ENCODE results near the gene CCDC154. TPM values are rescaled to one million over a fixed set of nuclear protein-coding genes. Genes with fewer than 3 reads are reported as not detected.

The CCDC154 gene
- total RNA-seq, 6 experiments from 2014 or later = 0.25 to 1.7 (median 0.79) TPM; not detected in 1

DNA sequence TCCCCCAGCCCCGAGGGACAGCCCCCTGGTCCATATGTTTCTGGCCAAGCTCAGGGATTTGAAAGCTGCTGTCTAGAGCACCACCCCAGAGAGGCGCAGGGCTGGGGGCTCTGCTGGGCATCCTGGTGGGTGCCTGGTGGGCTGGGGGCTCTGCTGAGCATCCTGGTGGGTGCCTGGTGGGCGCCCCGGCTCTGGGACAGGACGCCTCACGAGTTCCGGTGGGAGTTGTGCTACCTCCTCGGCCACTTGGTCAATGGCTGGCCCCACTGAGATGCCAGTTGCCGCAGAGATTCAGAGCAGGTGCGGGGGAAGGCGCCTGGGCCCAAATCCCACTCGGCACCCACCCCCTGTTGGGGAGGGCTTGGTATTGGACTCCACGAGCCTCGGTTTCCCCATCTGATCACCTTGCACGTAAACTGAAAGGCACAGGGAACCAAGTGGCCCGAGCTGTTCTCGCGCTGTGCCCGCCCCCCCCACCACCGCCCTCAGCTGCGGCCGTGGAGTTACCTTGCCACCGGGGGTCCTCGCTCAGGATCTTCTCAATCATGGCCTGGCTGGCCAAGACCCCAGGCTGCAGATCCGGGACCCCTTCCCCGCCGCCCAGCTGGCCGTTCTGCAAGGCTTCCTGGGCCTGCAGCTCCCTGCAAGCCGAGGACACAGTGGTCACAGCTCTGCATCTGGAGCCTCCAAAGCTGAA is 43.1 kb downstream of the CCDC154 start:
- 83% methylated on average over 3 of the region's 29 CpGs for WGBS (ENCODE audit: insufficient coverage, low coverage, low lambda C conversion rate, missing lambda C conversion rate)
- no peaks in the 10 kb centered on the region for H3K9me3 ChIP-seq
- no peak overlapping the region for H3K4me3 ChIP-seq
- H3K36me3 ChIP-seq = peaks cover 0 to 33% (median 5%) of the 10 kb centered on the region in 4 donors
- no peak for ATAC-seq
- no peaks in the 10 kb centered on the region for H3K27me3 ChIP-seq
- intact Hi-C loops (cut with DNase I) = no loop called here
- H3K27ac ChIP-seq = no peak overlapping the region
- TF ChIP-seq, protein P1, sequence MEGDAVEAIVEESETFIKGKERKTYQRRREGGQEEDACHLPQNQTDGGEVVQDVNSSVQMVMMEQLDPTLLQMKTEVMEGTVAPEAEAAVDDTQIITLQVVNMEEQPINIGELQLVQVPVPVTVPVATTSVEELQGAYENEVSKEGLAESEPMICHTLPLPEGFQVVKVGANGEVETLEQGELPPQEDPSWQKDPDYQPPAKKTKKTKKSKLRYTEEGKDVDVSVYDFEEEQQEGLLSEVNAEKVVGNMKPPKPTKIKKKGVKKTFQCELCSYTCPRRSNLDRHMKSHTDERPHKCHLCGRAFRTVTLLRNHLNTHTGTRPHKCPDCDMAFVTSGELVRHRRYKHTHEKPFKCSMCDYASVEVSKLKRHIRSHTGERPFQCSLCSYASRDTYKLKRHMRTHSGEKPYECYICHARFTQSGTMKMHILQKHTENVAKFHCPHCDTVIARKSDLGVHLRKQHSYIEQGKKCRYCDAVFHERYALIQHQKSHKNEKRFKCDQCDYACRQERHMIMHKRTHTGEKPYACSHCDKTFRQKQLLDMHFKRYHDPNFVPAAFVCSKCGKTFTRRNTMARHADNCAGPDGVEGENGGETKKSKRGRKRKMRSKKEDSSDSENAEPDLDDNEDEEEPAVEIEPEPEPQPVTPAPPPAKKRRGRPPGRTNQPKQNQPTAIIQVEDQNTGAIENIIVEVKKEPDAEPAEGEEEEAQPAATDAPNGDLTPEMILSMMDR (IDR thresholded peaks at IDR 0.05) = no peak
- TF ChIP-seq POLR2A (IDR thresholded peaks at IDR 0.05) = no peak
- no peaks in the 10 kb centered on the region for H3K4me1 ChIP-seq
- DNase-seq = no peak

DNA sequence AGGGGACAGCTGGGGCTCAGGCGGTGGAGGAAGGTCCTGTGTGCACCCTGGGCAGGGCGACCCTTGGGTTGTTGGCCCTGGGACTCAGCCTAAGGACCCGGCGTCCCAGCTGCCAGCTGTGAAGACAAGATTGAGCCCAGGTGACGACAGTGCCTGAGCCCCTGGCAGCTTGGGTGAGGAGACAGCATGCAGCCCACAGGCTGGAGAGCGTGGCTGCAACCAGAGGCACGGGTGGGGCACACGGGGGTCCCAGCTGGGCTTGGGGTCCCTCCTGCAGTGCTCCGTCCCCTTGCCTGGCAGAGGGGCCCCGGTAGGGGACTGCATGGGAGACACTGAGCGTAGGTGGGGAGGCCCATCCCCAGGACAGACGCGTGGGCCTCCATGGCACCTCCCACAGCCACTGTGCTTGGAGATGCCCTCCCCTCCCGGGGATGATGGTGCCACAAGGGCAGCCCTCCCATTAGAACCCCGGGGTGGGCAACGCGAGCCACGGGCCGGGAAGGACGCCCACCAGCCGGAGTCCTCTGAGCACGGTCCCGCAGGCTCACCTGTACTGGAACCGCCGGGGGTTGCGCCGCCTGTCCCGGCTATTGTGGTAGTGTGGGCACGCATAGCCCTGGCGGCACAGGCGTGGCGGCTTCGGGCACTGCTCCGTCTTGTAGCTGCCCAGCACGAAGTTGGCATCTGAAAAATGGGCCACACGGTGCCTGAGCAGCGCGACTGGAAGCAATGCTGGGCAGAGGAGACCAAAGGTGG is 45.4 kb downstream of the CCDC154 start:
- peaks cover 0 to 33% (median 5%) of the 10 kb centered on the region in 4 donors for H3K36me3 ChIP-seq
- no peak overlapping the region for H3K27ac ChIP-seq
- WGBS (ENCODE audit: insufficient coverage, low coverage, low lambda C conversion rate, missing lambda C conversion rate) = 100% methylated on average over 1 of the region's 38 CpGs
- H3K9me3 ChIP-seq = no peaks in the 10 kb centered on the region
- no peaks in the 10 kb centered on the region for H3K27me3 ChIP-seq
- no peak overlapping the region for H3K4me3 ChIP-seq
- no peaks in the 10 kb centered on the region for H3K4me1 ChIP-seq
- intact Hi-C loops (cut with DNase I) = no loop called here
- TF ChIP-seq, protein P1 (IDR thresholded peaks at IDR 0.05) = no peak
- no peak for TF ChIP-seq POLR2A (IDR thresholded peaks at IDR 0.05)
- no peak for DNase-seq
- peak in 1 of 4 donors; percentile 22 for ATAC-seq

DNA sequence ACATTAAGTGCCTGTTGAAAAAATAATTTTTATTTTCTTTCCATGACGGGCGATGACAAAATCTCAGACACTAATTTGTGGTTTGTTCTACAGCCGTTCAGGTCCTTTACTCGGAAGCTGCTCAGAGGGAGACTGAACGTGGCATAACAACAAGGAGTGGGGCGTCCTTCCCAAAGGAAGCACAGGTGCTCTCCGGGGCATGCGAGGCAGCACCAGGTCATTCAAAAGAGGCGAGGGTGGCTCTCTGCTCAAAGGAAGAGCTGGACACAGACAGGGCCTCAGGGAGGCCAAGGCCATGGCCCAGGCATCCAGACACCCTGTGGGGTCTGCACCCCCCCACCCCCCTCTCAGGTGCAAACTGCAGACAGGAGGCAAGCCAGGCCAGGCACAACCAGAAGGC is 46.0 kb downstream of the CCDC154 start:
- 91% methylated on average over 9 of the region's 9 CpGs for whole genome bisulfite sequencing (ENCODE audit: insufficient coverage, low coverage, low lambda C conversion rate, missing lambda C conversion rate)
- Histone ChIP-seq H3K27me3 (no peaks in the 10 kb centered on the region), H3K36me3 (peaks cover 0 to 40% (median 6%) of the 10 kb centered on the region in 4 donors), H3K4me3 (no peak overlapping the region), H3K4me1 (no peaks in the 10 kb centered on the region), H3K9me3 (no peaks in the 10 kb centered on the region), H3K27ac (no peak overlapping the region)
- no peak for TF ChIP-seq POLR2A (IDR thresholded peaks at IDR 0.05)
- TF ChIP-seq, protein P1 (IDR thresholded peaks at IDR 0.05) = no peak
- no peak for DNase-seq
- intact Hi-C loops (cut with DNase I) = no loop called here
- no peak for ATAC-seq

DNA sequence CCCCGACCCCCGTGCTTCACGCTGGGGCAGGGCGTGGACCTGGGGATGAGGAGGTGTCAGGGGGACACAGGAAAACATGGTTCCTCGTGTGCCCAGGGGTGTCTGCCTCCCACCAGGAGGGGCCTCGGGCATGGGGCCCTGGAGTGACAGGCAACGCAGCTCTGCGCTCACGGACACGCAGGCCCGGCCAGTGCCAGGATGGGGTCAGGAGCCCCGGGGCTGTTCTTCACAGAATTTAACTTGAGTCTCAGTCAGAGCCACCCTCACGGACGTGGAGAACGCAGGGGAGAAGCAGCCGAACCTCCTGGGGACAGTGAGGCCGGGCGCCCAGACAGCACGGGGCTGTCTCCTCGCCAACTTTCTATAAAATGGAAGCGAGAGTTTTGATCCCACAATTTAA is 46.6 kb downstream of the CCDC154 start:
- Histone ChIP-seq H3K4me1 (no peaks in the 10 kb centered on the region), H3K36me3 (peaks cover 0 to 37% (median 7%) of the 10 kb centered on the region in 4 donors), H3K27ac (no peak overlapping the region), H3K27me3 (no peaks in the 10 kb centered on the region), H3K9me3 (no peaks in the 10 kb centered on the region), H3K4me3 (no peak overlapping the region)
- no peak for TF ChIP-seq POLR2A (IDR thresholded peaks at IDR 0.05)
- TF ChIP-seq, protein P1 (IDR thresholded peaks at IDR 0.05) = no peak
- DNase-seq (no peak), ATAC-seq (no peak)
- intact Hi-C loops (cut with DNase I) = no loop called here
- WGBS (ENCODE audit: insufficient coverage, low coverage, low lambda C conversion rate, missing lambda C conversion rate) = 60% methylated on average over 1 of the region's 21 CpGs

Data from right lobe of liver (tissue), 6 donors.